ACHN (cell line): ENCODE results near the gene GNL2.
"Not testable (repeated sequence)": the region's sequence is repeated elsewhere in the genome, so short reads cannot be mapped to it uniquely, and the experiment has no call there.

ENCODE experiments used
- DNase-seq: peaks from one replicate; pipeline ENCODE4 v3.0.0-alpha.2; 2015
- in situ Hi-C: cut with HindIII; loops from 2 replicates; pipeline ENCODE4 v1.10.0; 2017; ENCODE audit warnings: low sequenced_read_pairs, low pct_ligation_motif_present, low pct_unique_long_range_greater_than_20kb

The GNL2 gene

DNA sequence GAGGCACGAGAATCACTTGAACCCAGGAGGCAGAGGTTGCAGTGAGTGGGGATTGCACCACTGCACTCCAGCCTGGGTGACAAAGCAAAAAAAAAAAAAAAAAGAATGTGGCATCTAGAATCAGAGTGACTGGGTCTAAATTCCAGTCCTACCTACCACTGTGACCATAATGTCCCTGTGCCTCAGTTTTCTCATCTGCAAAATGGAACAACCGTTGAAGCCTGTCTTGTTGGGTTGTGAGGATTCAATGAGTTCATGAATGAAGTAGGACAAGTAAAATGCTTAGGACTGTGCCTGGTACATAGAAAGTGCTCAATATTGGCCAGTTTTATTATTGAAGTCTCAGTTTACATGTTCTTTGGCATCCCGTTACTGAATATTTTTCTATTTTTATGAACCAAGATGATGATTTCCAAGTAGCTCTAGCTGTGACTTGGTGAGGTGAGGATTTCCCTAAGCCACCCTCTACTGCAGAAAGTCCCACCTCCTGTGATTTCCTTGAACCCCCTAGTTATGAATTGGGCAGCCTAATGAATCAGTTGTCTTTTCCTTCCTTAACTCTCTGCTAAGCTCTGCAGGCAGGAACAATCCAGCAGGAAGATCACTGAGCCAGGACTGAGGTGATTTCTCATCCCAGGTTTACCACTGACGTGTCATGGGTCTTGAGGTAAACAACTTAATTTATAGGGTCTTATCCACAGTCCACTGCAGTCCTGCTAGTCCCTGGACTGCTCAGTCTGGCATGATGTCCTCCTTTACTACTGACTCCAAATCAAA, 62.2 kb downstream of the GNL2 start:
- no peak for DNase-seq
- in situ Hi-C loops: no loop called here

DNA sequence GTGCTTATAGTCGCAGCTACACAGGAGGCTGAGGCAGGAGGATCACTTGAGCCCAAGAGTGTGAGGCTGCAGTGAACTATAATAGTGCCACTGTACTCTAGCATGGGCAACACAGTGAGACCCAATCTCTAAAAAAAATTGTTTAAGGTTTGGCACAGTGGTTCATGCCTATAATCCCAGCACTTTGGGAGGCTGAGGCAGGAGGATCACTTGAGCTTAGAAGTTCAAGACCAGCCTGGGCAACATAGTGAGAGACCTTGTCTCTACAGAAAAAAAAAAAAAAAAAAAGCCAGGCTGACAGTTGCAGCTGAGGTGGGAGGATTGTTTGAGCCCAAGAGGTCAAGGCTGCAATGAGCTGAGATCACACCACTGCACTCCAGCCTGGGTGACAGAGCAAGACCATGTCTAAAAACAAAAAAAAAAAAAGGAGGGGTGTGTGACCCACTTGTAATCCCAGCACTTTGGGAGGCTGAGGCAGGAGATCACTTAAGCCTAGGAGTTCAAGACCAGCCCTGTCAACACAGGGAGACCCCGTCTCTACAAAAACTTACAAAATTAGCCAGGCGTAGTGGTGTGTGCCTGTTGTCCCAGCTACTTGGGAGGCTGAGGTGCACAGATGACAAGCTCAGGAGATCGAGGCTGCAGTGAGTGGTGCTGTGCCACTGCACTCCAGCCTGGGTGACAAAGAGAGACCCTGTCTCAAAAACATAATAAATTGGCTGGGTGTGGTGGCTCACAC, 63.1 kb downstream of the GNL2 start:
- DNase-seq, in situ Hi-C loops: not testable (repeated sequence)

DNA sequence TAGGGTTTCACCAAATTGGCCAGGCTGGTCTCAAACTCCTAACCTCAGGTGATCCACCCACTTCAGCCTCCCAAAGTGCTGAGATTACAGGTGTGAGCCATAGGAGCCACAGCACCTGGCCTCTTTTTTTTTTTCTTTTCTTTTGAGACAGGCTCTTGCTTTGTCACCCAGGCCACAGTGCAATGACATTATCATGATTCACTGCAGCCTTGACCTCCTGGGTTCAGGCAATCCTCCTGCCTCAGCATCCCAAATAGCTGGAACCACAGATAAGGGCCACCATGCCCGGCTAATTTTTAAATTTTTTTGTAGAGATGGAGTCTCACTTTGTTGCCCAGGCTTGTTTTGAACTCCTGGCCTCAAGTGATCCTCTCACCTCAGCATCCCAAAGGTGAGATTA, 65.8 kb downstream of the GNL2 start:
- in situ Hi-C loops, DNase-seq: not testable (repeated sequence)

DNA sequence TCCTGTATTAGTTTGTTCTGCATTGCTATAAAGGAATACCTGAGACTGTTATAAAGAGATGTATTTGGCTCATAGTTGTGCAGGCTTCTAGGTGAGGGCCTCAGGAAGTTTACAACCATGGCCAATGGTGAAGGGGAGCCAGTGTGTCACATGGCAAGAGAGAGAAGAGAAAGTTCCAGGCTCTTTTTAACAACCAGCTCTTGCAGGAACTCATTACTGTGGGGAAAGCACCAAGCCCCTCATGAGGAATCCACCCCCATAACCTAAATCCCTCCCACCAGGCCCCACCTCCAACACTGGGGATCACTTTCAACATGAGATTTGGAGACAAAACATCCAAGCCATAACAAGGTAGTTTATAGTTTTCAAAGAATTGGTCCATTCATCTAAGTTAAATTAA, 76.1 kb downstream of the GNL2 start:
- no peak for DNase-seq
- in situ Hi-C loops: no loop called here

DNA sequence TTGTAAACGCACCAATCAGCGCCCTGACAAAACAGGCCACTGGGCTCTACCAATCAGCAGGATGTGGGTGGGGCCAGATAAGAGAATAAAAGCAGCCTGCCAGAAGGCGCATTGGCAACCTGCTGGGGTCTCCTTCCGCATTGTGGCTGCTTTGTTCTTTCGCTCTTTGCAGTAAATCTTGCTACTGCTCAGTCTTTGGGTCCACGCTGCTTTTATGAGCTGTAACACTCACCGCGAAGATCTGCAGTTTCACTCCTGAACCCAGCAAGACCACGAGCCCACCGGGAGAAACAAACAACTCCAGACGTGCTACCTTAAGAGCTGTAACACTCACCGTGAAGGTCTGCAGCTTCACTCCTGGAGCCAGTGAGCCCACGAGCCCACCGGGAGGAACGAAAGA, 76.8 kb downstream of the GNL2 start:
- DNase-seq, in situ Hi-C loops: not testable (repeated sequence)

DNA sequence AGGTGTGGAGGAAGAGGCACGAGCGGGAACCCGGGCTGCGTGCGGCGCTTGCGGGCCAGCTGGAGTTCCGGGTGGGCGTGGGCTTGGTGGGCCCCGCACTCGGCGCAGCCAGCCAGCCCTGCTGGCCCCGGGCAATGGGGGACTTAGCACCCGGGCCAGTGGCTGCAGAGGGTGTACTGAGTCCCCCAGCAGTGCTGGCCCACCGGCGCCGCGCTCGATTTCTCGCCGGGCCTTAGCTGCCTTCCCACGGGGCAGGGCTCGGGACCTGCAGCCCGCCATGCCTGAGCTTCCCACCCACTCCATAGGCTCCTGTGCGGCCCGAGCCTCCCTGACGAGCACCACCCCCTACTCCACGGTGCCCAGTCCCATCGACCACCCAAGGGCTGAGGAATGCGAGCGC, 77.5 kb downstream of the GNL2 start:
- DNase-seq, in situ Hi-C loops: not testable (repeated sequence)

DNA sequence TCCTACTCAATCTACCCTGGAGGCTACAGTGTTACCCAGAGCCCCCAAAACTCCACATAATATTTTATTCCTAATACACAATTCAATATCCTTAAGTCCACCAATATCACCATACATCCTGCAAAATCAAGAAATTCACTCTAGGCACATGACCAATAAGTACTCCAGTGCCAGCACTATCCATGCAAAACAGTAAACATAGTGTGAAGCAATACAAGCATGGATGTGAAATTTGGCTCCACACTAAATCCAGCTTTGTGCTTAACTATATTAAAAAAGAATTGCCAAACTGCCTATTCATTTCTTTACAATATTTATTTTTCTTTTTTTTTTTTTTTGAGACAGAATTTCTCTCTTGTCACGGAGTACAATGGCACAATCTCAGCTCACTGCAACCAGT, 78.2 kb downstream of the GNL2 start:
- in situ Hi-C loops: no loop called here
- DNase-seq: no peak
